GM23338 (cell line): Measurements from ENCODE around the gene TANGO6. TPM values are rescaled to one million over a fixed set of nuclear protein-coding genes. Genes with fewer than 3 reads are reported as not detected.
A peak's percentile ranks its signal among the peaks of the same experiment; 100 is the strongest.

ENCODE experiments used
- ATAC-seq: fragments of 200-7000 bp; cut with Tn5 transposase; 3 replicates; pipeline ENCODE4 v1.9.1; 2020
- DNase-seq: peaks from one replicate; pipeline ENCODE4 v3.0.0-alpha.2; 2015; ENCODE audit warnings: low spot score
- H2AFZ ChIP-seq: fragments of 200-600 bp; sonication (generic); 2 replicates; pipeline ENCODE4 v1.8.0; 2016; ENCODE audit warnings: antibody characterized with exemption, mild to moderate bottlenecking, moderate library complexity
- H3F3A ChIP-seq: fragments of 200-600 bp; sonication (generic); replicated peaks from 2 replicates; pipeline ENCODE4 v1.8.0; 2017; ENCODE audit warnings: antibody characterized with exemption, mixed run types, low read depth
- H3K27ac ChIP-seq: fragments of 200-600 bp; sonication (generic); 2 replicates; pipeline ENCODE4 v1.6.1; 2016; ENCODE audit warnings: low read depth
- H3K27me3 ChIP-seq: fragments of 200-600 bp; sonication (generic); 2 replicates; pipeline ENCODE4 v1.8.0; 2016; ENCODE audit warnings: mild to moderate bottlenecking, mixed run types, moderate library complexity; ENCODE audit not compliant: insufficient read depth
- H3K36me3 ChIP-seq: fragments of 200-600 bp; sonication (generic); 2 replicates; pipeline ENCODE4 v1.8.0; 2016; ENCODE audit warnings: mild to moderate bottlenecking; ENCODE audit not compliant: insufficient read depth
- H3K4me1 ChIP-seq: fragments of 200-600 bp; sonication (generic); 2 replicates; pipeline ENCODE4 v1.8.0; 2016; ENCODE audit warnings: mild to moderate bottlenecking, moderate library complexity; ENCODE audit not compliant: insufficient read depth
- H3K4me2 ChIP-seq: fragments of 200-600 bp; sonication (generic); 2 replicates; pipeline ENCODE4 v1.7.1; 2017; ENCODE audit warnings: mixed run types
- H3K4me3 ChIP-seq: fragments of 200-600 bp; sonication (generic); 2 replicates; pipeline ENCODE4 v1.6.1; 2016; ENCODE audit warnings: mixed run types
- H3K79me2 ChIP-seq: fragments of 200-600 bp; sonication (generic); replicated peaks from 2 replicates; pipeline ENCODE4 v1.8.0; 2017; ENCODE audit warnings: mild to moderate bottlenecking; ENCODE audit not compliant: insufficient read depth
- H3K9me2 ChIP-seq: fragments of 200-600 bp; sonication (generic); 2 replicates; pipeline ENCODE4 v1.8.0; 2017; ENCODE audit not compliant: insufficient read depth
- H4K20me1 ChIP-seq: fragments of 200-600 bp; sonication (generic); replicated peaks from 2 replicates; pipeline ENCODE4 v1.8.0; 2017; ENCODE audit warnings: mild to moderate bottlenecking; ENCODE audit not compliant: insufficient read depth
- H3K27ac Mint-ChIP-seq: 2 replicates; pipeline ENCODE4 v1.8.0; 2020; ENCODE audit warnings: inconsistent platforms, mild to moderate bottlenecking, moderate library complexity, mixed read lengths
- H3K27me3 Mint-ChIP-seq: 3 replicates; pipeline ENCODE4 v1.8.0; 2022; ENCODE audit warnings: low read depth, mild to moderate bottlenecking, moderate library complexity, mixed read lengths, inconsistent platforms; ENCODE audit not compliant: insufficient read depth, poor library complexity
- H3K36me3 Mint-ChIP-seq: 3 replicates; pipeline ENCODE4 v1.8.0; 2021; ENCODE audit warnings: low read depth, mild to moderate bottlenecking, inconsistent platforms, moderate library complexity, mixed read lengths
- H3K4me1 Mint-ChIP-seq: 3 replicates; pipeline ENCODE4 v1.8.0; 2020; ENCODE audit warnings: mild to moderate bottlenecking, inconsistent platforms, mixed read lengths
- H3K4me3 Mint-ChIP-seq: 3 replicates; pipeline ENCODE4 v1.8.0; 2021; ENCODE audit warnings: moderate library complexity, mild to moderate bottlenecking, inconsistent platforms, mixed read lengths
- H3K9me3 Mint-ChIP-seq: 3 replicates; pipeline ENCODE4 v1.8.0; 2020; ENCODE audit warnings: moderate library complexity, mild to moderate bottlenecking, inconsistent platforms, mixed read lengths
- CREB1 ChIP-seq: fragments of 250-450 bp; sonication (Bioruptor Pico); IDR thresholded peaks from 2 replicates; pipeline ENCODE4 v1.5.0; 2020; ENCODE audit warnings: low read depth, mild to moderate bottlenecking, moderate library complexity
- CTCF ChIP-seq, 2 experiments: fragments of 200-600 bp in 1 of 2; sonication (generic) in 1 of 2; conservative IDR thresholded peaks; 2 replicates each; pipeline versions ENCODE4 v1.5.1 to v1.6.1; 2016 to 2017; ENCODE audit warnings: antibody characterized with exemption in 2 of 2, low read depth in 2 of 2, mild to moderate bottlenecking in 2 of 2, moderate library complexity in 1 of 2
- EZH2 ChIP-seq: fragments of 200-600 bp; sonication (generic); IDR thresholded peaks from one replicate; pipeline ENCODE4 v1.8.0; 2017; ENCODE audit warnings: antibody characterized with exemption, mild to moderate bottlenecking, low read depth; ENCODE audit not compliant: unreplicated experiment
- EZH2phosphoT487 ChIP-seq: fragments of 200-600 bp; sonication (generic); IDR thresholded peaks from one replicate; pipeline ENCODE4 v1.8.1; 2018; ENCODE audit warnings: antibody characterized with exemption; ENCODE audit not compliant: unreplicated experiment
- JUNB ChIP-seq: IDR thresholded peaks from one replicate; pipeline ENCODE4 v1.6.1; 2016; ENCODE audit warnings: antibody characterized with exemption; ENCODE audit not compliant: unreplicated experiment
- POLR2AphosphoS5 ChIP-seq: IDR thresholded peaks from 2 replicates; pipeline ENCODE4 v1.6.1; 2016; ENCODE audit warnings: antibody characterized with exemption, low read depth
- STAT1 ChIP-seq: IDR thresholded peaks from one replicate; pipeline ENCODE4 v1.6.1; 2016; ENCODE audit warnings: antibody characterized with exemption; ENCODE audit not compliant: unreplicated experiment
- ZNF114 ChIP-seq: fragments of 250-450 bp; sonication (Bioruptor Pico); IDR thresholded peaks from 2 replicates; pipeline ENCODE4 v1.5.0; 2020; ENCODE audit warnings: mild to moderate bottlenecking, moderate library complexity
- ZNF331 ChIP-seq: fragments of 250-450 bp; sonication (Bioruptor Pico); IDR thresholded peaks from 2 replicates; pipeline ENCODE4 v1.5.0; 2020; ENCODE audit warnings: low read depth, mild to moderate bottlenecking, moderate library complexity
- polyA plus RNA-seq: library from polyadenylated mRNA; unstranded; fragments of >200 nt; fragmentation: Nextera tagmentation; extraction: Ambion mirVana; gene quantifications from 2 replicates; pipeline ENCODE4 v1.2.1, GENCODE V29; 2016
- total RNA-seq: library from RNA; depleted of rRNA; stranded (reverse); fragments of >200 nt; shearing (Covaris generic); gene quantifications from 2 replicates; pipeline ENCODE4 v1.2.3, GENCODE V29; 2014
- TF ChIP-seq, protein P1 (sequence below): IDR thresholded peaks from 2 replicates; pipeline ENCODE4 v1.6.1; 2016; ENCODE audit warnings: antibody characterized with exemption
- TF ChIP-seq, protein P2 (sequence below): IDR thresholded peaks from one replicate; pipeline ENCODE4 v1.6.1; 2018; ENCODE audit warnings: antibody characterized with exemption; ENCODE audit not compliant: unreplicated experiment
- TF ChIP-seq, protein P3 (sequence below): fragments of 250-450 bp; sonication (Bioruptor Pico); IDR thresholded peaks from 2 replicates; pipeline ENCODE4 v1.5.0; 2020; ENCODE audit warnings: mild to moderate bottlenecking, moderate library complexity

The TANGO6 gene
- total and polyA plus RNA-seq, 2 experiments from 2014 or later: 7.2 to 23.2 TPM

- H3K27ac Mint-ChIP-seq: no peak overlapping the region; the same call in 1 of the 2 replicates
- peak overlapping the region; percentile 99 for H3K4me2 ChIP-seq
- H3K4me1 Mint-ChIP-seq: peaks cover 34% of the 10 kb centered on the region
- H3K4me3 ChIP-seq: peak overlapping the region; percentile 99
- peaks cover 55% of the 10 kb centered on the region for H3K36me3 Mint-ChIP-seq
- H3K36me3 ChIP-seq: peaks cover 24% of the 10 kb centered on the region
- H3K27me3 Mint-ChIP-seq: peaks cover 12% of the 10 kb centered on the region
- peaks cover 44% of the 10 kb centered on the region for H4K20me1 ChIP-seq
- H3K27ac ChIP-seq: no peak overlapping the region
- no peaks in the 10 kb centered on the region for H3K9me2 ChIP-seq
- DNase-seq (no peak), ATAC-seq (no peak)
- no peak overlapping the region for H2AFZ ChIP-seq
- peak overlapping the region; percentile 96 for H3K4me3 Mint-ChIP-seq
- TF ChIP-seq ZNF114 (CRISPR knock-in tag) (no peak), CREB1 (no peak), POLR2AphosphoS5 (no peak), STAT1 (no peak), EZH2phosphoT487 (no peak), CTCF (conservative IDR thresholded peaks at IDR 0.05; ENCODE audit: low read depth in 2 of 2) (no peak), JUNB (no peak), ZNF331 (no peak), EZH2 (no peak)
- TF ChIP-seq, protein P1, sequence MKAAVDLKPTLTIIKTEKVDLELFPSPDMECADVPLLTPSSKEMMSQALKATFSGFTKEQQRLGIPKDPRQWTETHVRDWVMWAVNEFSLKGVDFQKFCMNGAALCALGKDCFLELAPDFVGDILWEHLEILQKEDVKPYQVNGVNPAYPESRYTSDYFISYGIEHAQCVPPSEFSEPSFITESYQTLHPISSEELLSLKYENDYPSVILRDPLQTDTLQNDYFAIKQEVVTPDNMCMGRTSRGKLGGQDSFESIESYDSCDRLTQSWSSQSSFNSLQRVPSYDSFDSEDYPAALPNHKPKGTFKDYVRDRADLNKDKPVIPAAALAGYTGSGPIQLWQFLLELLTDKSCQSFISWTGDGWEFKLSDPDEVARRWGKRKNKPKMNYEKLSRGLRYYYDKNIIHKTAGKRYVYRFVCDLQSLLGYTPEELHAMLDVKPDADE: no peak
- TF ChIP-seq, protein P2, sequence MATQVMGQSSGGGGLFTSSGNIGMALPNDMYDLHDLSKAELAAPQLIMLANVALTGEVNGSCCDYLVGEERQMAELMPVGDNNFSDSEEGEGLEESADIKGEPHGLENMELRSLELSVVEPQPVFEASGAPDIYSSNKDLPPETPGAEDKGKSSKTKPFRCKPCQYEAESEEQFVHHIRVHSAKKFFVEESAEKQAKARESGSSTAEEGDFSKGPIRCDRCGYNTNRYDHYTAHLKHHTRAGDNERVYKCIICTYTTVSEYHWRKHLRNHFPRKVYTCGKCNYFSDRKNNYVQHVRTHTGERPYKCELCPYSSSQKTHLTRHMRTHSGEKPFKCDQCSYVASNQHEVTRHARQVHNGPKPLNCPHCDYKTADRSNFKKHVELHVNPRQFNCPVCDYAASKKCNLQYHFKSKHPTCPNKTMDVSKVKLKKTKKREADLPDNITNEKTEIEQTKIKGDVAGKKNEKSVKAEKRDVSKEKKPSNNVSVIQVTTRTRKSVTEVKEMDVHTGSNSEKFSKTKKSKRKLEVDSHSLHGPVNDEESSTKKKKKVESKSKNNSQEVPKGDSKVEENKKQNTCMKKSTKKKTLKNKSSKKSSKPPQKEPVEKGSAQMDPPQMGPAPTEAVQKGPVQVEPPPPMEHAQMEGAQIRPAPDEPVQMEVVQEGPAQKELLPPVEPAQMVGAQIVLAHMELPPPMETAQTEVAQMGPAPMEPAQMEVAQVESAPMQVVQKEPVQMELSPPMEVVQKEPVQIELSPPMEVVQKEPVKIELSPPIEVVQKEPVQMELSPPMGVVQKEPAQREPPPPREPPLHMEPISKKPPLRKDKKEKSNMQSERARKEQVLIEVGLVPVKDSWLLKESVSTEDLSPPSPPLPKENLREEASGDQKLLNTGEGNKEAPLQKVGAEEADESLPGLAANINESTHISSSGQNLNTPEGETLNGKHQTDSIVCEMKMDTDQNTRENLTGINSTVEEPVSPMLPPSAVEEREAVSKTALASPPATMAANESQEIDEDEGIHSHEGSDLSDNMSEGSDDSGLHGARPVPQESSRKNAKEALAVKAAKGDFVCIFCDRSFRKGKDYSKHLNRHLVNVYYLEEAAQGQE: no peak
- TF ChIP-seq, protein P3, sequence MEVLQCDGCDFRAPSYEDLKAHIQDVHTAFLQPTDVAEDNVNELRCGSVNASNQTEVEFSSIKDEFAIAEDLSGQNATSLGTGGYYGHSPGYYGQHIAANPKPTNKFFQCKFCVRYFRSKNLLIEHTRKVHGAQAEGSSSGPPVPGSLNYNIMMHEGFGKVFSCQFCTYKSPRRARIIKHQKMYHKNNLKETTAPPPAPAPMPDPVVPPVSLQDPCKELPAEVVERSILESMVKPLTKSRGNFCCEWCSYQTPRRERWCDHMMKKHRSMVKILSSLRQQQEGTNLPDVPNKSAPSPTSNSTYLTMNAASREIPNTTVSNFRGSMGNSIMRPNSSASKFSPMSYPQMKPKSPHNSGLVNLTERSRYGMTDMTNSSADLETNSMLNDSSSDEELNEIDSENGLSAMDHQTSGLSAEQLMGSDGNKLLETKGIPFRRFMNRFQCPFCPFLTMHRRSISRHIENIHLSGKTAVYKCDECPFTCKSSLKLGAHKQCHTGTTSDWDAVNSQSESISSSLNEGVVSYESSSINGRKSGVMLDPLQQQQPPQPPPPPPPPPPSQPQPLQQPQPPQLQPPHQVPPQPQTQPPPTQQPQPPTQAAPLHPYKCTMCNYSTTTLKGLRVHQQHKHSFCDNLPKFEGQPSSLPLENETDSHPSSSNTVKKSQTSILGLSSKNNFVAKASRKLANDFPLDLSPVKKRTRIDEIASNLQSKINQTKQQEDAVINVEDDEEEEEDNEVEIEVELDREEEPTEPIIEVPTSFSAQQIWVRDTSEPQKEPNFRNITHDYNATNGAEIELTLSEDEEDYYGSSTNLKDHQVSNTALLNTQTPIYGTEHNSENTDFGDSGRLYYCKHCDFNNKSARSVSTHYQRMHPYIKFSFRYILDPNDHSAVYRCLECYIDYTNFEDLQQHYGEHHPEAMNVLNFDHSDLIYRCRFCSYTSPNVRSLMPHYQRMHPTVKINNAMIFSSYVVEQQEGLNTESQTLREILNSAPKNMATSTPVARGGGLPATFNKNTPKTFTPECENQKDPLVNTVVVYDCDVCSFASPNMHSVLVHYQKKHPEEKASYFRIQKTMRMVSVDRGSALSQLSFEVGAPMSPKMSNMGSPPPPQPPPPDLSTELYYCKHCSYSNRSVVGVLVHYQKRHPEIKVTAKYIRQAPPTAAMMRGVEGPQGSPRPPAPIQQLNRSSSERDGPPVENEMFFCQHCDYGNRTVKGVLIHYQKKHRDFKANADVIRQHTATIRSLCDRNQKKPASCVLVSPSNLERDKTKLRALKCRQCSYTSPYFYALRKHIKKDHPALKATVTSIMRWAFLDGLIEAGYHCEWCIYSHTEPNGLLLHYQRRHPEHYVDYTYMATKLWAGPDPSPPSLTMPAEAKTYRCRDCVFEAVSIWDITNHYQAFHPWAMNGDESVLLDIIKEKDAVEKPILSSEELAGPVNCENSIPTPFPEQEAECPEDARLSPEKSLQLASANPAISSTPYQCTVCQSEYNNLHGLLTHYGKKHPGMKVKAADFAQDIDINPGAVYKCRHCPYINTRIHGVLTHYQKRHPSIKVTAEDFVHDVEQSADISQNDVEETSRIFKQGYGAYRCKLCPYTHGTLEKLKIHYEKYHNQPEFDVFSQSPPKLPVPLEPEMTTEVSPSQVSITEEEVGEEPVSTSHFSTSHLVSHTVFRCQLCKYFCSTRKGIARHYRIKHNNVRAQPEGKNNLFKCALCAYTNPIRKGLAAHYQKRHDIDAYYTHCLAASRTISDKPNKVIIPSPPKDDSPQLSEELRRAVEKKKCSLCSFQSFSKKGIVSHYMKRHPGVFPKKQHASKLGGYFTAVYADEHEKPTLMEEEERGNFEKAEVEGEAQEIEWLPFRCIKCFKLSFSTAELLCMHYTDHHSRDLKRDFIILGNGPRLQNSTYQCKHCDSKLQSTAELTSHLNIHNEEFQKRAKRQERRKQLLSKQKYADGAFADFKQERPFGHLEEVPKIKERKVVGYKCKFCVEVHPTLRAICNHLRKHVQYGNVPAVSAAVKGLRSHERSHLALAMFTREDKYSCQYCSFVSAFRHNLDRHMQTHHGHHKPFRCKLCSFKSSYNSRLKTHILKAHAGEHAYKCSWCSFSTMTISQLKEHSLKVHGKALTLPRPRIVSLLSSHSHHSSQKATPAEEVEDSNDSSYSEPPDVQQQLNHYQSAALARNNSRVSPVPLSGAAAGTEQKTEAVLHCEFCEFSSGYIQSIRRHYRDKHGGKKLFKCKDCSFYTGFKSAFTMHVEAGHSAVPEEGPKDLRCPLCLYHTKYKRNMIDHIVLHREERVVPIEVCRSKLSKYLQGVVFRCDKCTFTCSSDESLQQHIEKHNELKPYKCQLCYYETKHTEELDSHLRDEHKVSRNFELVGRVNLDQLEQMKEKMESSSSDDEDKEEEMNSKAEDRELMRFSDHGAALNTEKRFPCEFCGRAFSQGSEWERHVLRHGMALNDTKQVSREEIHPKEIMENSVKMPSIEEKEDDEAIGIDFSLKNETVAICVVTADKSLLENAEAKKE (CRISPR knock-in tag): no peak
- no peaks in the 10 kb centered on the region for H3K9me3 Mint-ChIP-seq
- H3K27me3 ChIP-seq: no peaks in the 10 kb centered on the region
- H3F3A ChIP-seq: peaks cover 25% of the 10 kb centered on the region
- peaks cover 18% of the 10 kb centered on the region for H3K4me1 ChIP-seq
- peaks cover 92% of the 10 kb centered on the region for H3K79me2 ChIP-seq
Observed at GRCh38 chr16:69133373-69133954, 290.1 kb downstream of the TANGO6 start.
